MM.1S (cell line): ENCODE measurements around the gene LOXHD1.

Experiments used
- CTCF ChIP-seq: fragments of 300-600 bp; sonication (generic); IDR thresholded peaks from 2 replicates; pipeline ENCODE4 v1.5.1; 2016; ENCODE audit warnings: antibody characterized with exemption, low read length, mixed read lengths
- EZH2 ChIP-seq: fragments of 300-600 bp; sonication (generic); optimal IDR thresholded peaks from 2 replicates; pipeline ENCODE3; 2017; ENCODE audit warnings: low read depth, mild to moderate bottlenecking, antibody characterized with exemption, low read length, mixed read lengths

GRCh38 chr18:46624127-46624526, 32.9 kb downstream of the LOXHD1 start:
- TF ChIP-seq CTCF: no peak
- TF ChIP-seq EZH2: no peak
